Stimulated activated CD8-positive, alpha-beta memory T cell treated with anti-CD3 and anti-CD28 coated beads, Interleukin-2, amount 100 ng/mL, for 48 hours (primary cell): ENCODE measurements around the gene RGS9.
A peak's percentile ranks its signal among the peaks of the same experiment; 100 is the strongest.
"Not testable (repeated sequence)": the region's sequence is repeated elsewhere in the genome, so short reads cannot be mapped to it uniquely, and the experiment has no call there.

ENCODE experiments used
- DNase-seq, 2 donors: peaks; one replicate each; pipeline ENCODE4 v3.0.0-alpha.2; 2020; ENCODE audit warnings: low read depth in 2 of 2

Gene RGS9

GRCh38 chr17:65115839-65116238, 21.3 kb upstream of the RGS9 start:
- DNase-seq: no peak

- not testable (repeated sequence) for DNase-seq
Measured at GRCh38 chr17:65116515-65116914, 20.7 kb upstream of the RGS9 start.

- DNase-seq: no peak
Measured at GRCh38 chr17:65117384-65118035, 19.7 kb upstream of the RGS9 start.

- no peak for DNase-seq
Measured at GRCh38 chr17:65121368-65121767, 15.8 kb upstream of the RGS9 start.

- peak in 1 of 2 donors; percentile 27 for DNase-seq
Measured at GRCh38 chr17:65121916-65122806, 15.0 kb upstream of the RGS9 start.

- peak; percentile 58 to 68 for DNase-seq
Measured at GRCh38 chr17:65122836-65123756, 14.1 kb upstream of the RGS9 start.

GRCh38 chr17:65123757-65124675, 13.2 kb upstream of the RGS9 start:
- DNase-seq: no peak

GRCh38 chr17:65130832-65131231, 6.3 kb upstream of the RGS9 start:
- DNase-seq: no peak

GRCh38 chr17:65131240-65131639, 5.9 kb upstream of the RGS9 start:
- no peak for DNase-seq

- no peak for DNase-seq
Measured at GRCh38 chr17:65131946-65132345, 5.2 kb upstream of the RGS9 start.

GRCh38 chr17:65134035-65134434, 3.1 kb upstream of the RGS9 start:
- no peak for DNase-seq

GRCh38 chr17:65139101-65139764, 2.1 kb downstream of the RGS9 start:
- DNase-seq: no peak

GRCh38 chr17:65142247-65142646, 5.1 kb downstream of the RGS9 start:
- DNase-seq: no peak

- no peak for DNase-seq
Measured at GRCh38 chr17:65143889-65144604, 6.9 kb downstream of the RGS9 start.

- DNase-seq: no peak
Measured at GRCh38 chr17:65145743-65146142, 8.6 kb downstream of the RGS9 start.

- no peak for DNase-seq
Measured at GRCh38 chr17:65147955-65148354, 10.8 kb downstream of the RGS9 start.

GRCh38 chr17:65154770-65155589, 17.8 kb downstream of the RGS9 start:
- no peak for DNase-seq

GRCh38 chr17:65155622-65156021, 18.5 kb downstream of the RGS9 start:
- DNase-seq: no peak
